ENCODE measurements around the gene DLL1.
"Not testable (repeated sequence)": the region's sequence is repeated elsewhere in the genome, so short reads cannot be mapped to it uniquely, and the experiment has no call there.

DLL1 gene

DNA sequence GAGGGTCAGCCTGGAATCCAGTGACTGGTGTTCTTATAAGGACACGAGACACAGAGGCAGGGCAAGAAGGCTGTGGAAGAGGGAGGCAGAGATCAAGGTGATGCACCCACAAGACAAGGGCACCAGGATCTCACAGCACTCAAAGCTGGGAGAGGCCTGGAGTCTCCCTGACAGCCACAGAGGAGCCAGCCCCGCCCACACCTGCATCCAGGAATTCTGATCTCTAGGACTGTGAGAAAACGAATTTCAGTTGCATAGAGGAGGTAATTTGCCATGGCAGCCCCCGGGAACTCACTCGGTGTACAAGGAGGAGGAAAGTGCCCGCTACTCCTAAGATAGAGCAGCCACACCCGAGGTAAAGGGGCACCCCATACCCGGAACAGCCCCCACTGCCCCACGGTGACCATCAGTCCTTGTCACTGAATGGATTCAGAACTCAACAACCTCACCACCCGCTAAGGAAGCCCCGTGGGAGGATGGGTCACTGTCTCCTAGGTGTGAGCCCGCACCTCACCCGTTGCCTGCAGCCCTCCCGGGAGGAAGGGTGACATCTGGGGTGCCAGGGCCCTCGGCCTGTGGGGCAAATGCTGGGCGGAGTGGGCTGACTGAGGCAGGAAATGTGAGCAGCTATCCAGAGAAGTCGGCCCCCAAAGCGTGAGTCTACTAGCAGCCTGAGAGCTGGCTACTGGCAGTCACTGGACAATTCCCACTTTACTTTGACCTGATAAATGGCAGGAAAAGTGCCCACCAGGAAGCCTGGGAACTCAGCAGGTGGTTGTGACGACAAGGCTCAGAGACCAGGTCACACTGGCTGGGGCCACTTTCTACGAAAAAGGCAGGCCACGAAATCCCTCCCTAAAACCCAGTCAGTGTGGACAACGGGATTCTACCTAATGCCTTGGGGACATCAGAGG lies 22.4 kb downstream of the DLL1 start:
- no peak for DNase-seq
- ATAC-seq = no peak

- no peak for DNase-seq
- no peak for ATAC-seq
Observed at GRCh38 chr6:170267688-170268087, 23.2 kb downstream of the DLL1 start.

DNA sequence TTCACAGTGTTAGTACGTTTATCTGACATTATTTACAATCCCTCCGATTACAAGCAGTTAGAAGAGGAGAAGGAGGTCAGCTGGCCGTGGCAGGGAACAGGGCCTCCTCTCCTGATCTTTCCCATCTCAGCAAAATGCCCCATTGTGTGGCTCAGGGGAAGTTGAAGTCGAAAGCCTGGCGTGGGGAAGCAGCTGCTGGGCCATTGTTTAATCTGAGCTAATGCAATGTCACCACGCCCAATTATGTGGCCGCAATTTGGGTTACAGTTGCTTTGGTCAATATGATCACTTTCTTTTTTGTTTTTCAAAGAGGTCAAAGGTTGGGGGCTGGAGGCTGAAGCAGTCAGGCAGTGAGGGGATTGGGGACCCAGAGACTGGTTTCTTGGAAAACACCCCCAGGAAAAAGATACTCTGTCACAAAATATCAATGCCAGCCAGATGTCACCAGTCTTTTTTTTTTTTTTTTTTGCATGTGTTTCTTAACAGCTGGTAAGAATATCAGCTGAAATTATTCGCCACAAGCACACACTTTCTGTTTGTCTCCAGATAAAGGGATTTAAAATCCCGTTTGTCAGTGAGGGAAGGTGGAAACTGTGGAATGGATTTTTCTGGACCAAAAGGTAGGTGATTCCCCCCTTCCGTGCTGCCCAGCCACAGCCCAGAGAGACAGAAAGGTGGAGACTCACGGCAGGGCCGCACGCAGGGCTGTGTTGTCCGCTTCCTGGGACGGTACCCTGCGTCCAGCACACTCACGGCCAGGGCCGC lies 24.6 kb downstream of the DLL1 start:
- no peak for DNase-seq
- ATAC-seq = no peak

DNA sequence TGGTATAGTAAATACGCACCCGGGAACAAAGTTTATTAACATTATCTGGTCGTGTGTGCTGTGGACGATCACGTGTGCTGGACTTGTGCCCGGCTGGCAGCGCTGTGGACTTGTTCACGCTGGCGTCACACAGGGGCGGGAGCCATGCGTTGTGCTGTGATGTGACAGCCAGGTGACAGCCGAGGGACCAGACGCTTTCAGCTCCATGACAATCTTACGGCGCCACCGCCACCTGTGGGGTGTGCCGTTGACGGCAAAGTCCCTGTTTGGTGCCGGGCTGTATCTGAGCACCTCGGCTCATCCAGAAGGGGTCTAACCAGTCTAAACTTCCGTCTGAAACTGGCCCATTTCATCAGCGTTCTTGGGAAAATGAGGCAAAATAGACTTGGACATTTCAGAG lies 25.2 kb downstream of the DLL1 start:
- DNase-seq (no peak), ATAC-seq (no peak)

GRCh38 chr6:170264644-170265043 lies 26.2 kb downstream of the DLL1 start:
- ATAC-seq, DNase-seq: not testable (repeated sequence)

DNA sequence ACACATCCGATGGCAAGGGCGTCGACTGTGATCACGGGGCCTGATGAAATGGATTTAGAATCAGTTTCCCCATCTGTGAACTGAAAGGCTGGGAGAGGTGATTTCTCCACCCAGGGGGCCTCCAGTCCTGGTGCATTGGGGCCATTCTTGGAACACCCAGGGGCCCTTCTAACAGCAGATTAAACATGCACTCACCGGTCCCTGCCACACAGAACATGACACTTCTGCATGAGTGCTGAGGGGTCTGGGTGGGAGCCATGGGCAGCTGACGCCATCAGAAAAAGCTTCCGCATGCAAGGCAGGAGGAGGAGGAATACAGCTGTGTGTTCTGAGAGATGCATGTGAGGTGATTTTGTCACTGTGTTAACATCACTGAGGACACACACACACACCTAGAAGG lies 26.8 kb downstream of the DLL1 start:
- ATAC-seq (no peak), DNase-seq (no peak)

DNA sequence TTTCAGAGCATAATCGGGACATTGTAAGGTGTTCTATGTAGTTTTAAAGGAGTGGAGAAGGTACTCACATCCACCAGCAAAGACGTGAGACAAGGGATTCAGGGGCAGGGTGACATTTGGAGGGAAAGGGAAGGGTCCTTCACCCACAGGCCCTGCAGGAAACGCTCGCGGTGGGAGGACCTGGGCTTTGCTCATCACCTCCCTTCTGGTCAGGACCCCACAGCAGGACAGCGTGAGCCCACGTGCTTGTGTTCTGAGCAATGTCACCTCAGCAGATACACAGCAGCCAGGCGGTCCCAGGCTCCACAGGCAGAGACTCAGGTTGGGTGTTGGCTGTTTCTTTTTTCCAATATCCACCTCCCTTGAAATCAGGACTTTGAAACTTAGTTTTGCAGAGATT lies 27.5 kb downstream of the DLL1 start:
- no peak for ATAC-seq
- no peak for DNase-seq

- no peak for ATAC-seq
- DNase-seq = no peak
Observed at GRCh38 chr6:170262489-170263088, 28.3 kb downstream of the DLL1 start.

DNA sequence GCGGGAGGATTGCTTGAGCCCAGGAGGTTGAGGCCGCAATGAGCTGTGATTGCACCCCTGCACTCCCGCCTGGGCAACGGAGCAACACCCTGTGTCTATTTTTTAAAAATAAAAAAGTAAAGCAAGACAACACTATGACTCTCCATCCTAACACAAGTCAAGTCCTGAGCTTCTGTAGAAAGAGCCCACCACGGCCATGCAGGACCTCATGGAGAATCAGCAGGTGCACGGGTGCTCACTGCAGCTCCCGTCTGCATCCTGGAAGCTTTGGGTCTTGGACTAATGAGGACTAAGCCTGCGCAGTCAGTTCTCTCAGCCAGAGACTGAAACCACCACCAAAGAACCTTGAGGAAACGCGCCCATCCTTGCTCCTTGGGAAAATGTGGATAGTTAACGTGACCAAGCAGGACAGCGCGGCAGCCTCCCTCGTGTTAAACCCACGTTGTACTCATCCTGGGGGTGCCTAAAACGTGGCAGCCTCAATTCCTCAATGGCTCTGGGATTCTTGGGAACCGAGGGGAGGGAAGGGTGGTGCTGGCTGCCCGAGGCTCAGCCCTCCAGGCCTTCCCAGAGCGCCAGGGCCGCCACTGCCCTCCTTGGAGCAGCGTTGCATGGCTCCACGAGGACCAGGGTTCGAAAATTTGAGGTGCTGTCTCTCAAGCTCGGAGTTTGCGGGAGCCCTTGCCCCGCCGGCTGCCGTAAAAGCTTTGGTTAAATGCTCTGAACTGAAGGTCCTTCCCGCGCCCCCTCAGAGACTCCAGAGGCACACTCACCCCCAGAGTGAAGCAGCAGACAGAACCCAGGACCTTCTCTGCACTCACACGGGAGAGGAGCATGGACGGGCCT lies 29.0 kb downstream of the DLL1 start:
- ATAC-seq = no peak
- no peak for DNase-seq

DNA sequence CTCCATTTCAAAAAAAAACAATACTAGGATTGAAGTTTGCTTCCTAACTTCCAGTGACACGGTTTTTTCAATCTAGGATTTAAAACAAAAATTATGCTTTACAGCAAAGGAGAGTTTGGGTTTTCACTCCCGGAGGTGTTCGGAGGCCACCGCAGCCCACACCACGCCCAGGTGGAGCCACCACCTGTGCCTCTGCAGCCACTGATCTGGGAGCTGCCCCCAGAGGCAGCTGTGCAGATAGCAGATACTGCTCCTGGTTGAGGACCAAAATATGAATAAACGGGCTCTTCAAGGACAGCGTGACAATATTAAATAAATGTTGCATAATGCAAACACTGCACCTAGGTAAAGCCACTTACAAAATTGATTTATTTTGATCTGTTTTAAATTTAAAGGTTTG lies 30.2 kb downstream of the DLL1 start:
- DNase-seq (no peak), ATAC-seq (no peak)

GRCh38 chr6:170259278-170259677 lies 31.6 kb downstream of the DLL1 start:
- no peak for DNase-seq
- ATAC-seq = no peak

DNA sequence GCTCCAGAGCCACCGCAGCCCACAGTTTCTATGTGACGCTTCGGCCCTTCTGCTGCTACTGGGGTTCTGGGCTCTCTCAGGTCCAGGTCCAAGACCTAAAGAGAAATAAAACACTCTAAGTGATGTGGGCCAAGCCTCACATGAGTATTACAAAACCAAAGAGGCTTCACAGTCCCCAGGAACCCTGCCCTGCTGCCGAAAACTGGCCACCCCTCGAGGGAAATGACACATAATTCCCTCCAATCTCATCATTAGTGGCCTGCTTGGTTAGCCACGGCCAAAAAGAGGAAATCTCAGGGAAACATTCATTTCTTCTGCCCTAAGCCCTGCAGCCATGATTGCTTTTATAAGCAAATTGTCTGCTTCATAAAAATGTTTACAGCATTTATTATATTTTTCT lies 32.5 kb downstream of the DLL1 start:
- DNase-seq (no peak), ATAC-seq (no peak)

DNA sequence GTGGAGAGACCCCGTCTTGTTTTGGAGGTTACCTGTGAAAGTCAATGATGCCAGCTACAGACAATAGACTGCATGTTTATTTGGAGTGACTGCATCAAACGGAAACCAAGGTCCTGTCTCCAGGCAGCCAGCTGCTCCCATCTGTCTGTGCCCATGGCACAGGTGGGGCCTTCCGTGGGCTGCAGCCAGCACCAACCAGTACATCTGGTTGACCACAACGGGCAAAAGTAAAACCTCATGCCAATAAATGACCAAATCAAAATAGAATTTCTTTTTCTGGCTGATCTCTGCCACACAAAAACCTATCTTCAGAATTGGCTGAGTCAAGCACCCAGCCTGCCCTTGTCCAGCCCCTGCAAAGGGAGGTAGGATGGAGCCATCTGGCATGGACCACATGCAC lies 33.5 kb downstream of the DLL1 start:
- ATAC-seq (no peak), DNase-seq (no peak)

DNA sequence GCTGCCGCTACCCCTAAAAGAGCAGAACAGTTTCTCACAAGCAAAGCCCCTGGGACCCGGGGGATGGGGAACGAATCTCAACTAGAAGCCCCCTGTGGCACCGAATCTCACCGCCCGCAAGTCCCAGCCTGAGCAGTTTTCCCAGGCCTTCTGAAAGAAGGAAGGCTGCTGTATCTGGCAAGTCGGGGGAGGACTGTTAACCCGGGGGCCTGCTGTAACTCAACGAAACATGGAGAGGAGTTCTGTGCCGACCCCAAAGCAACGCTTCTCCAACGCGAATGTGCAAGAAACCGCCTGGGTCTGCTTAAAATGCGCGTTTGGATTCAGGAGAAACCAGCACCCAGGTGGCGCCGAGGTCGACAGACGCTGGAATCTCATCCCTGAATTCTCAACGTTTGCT lies 34.2 kb downstream of the DLL1 start:
- DNase-seq (no peak), ATAC-seq (no peak)

- ATAC-seq (no peak), DNase-seq (no peak)
Observed at GRCh38 chr6:170255426-170256125, 35.3 kb downstream of the DLL1 start.

DNA sequence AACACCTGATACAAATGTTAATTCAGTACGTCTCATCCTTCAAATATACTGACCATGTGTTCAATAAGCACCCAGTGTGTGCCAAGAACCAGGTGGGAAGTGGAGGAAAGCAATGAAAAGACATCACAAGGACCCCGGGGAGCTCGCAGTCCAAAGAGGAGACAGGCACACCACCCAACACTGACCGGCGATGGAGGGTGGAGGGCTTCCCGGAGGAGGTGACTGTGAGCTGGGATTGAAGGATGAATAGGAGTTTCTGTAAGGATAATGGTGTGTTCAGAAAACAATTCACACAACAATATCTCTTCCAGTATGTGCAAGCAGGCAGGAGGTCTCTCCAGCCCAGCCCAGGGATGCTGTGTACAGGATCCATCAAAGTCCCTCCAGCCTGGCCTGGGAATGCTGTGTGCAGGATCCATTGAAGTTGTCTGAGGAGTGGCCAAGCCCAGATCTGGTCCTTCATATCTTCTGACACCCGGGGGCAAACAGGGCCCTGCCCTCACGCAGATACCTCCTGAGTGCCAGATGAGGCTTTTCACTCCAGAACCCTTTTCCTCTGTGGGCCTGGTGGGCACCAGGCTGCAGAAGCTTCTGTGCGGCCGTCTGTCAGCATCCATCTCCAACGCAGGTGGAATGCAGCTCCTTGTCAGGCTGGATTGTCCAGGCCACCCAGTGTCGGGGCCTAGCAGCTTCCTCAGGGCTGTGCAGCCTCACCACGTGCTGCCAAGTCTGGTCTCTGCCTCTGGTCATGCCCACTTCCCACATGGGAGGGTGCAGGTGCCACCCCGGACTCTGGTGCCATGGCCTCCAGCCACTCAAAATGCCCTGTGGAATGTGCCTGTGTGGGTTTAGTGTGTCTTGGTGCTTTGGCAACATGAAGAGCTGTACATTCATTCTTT lies 36.3 kb downstream of the DLL1 start:
- peak; percentile 16 for ATAC-seq
- DNase-seq = no peak

- no peak for DNase-seq
- no peak for ATAC-seq
Observed at GRCh38 chr6:170253910-170254269, 37.0 kb downstream of the DLL1 start.

DNA sequence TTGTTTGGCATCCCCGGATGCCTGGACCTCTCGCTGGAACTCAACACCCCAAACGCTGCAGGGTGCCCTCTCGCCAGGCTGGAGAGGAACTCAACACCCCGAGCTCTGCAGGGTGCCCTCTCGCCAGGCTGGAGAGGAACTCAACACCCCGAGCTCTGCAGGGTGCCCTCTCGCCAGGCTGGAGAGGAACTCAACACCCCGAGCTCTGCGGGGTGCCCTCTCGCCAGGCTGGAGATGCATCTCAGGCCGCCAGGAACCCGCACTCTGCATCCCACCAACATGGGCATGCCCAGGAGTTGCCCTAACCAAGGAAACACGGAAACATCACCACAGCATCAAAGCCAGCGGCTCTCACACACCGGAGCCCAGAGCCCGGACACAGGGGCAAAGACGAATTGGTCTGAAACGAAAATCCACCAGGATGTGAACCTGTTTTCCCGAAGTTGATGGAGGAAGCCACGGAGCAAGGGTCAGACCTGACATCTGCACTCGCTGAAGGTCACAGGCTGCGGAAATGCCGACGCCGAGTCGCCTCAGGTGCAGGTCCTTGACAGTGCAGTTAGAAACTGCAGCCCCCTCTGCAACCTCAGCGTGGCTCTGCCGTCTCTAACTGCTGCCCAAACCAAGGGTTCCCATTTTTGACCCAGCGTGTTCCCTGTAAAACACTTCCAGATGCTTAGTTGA lies 37.5 kb downstream of the DLL1 start:
- DNase-seq (no peak), ATAC-seq (no peak)

DNA sequence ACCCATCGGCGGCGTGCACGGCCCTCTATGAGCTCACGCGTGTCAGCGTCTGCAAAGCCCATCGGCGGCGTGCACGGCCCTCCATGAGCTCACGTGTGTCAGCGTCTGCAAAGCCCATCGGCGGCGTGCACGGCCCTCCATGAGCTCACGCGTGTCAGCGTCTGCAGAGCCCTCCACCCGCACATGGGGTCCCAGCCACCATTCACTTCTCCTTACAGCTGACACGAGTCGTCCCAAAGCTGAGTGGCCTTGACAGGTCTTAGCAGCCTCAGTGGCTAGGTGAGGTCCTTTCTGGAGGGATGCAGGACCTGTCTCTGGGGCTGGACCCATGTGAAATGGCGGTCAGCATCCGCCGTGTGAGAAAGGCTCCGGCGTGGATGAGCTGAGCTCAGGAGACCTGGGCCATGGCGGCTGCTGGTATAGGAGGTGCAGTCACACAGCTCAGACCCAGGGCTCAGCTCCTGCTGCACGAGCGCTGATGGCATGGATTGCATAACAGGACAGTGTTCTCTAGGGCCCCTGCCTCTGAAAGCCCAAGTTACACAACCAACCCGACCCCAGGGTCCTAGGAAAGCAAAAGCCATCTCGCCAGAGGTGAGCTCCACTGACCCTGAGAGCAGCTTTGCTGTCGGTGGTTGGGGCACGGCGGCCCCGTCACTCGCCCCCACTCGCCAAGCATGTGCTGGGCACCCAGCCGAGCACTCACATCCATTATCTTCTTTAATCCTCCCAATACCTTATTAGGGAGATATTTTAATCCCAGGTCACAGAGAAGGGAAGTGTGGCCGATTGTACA lies 38.9 kb downstream of the DLL1 start:
- ATAC-seq = no peak
- no peak for DNase-seq
